Fibroblast of lung (primary cell): ENCODE results near the gene SPEF1.

ENCODE experiments used
- EZH2 ChIP-seq: IDR thresholded peaks from 2 replicates; pipeline ENCODE4 v1.5.1; 2012; ENCODE audit warnings: low read length, control low read depth, mild to moderate bottlenecking; ENCODE audit errors: missing control alignments
- TF ChIP-seq, protein P1 (sequence below), 2 donors: IDR thresholded peaks in 1 of 2; conservative IDR thresholded peaks in 1 of 2; 1 replicate in 1 of 2; 2 replicates in 1 of 2; pipeline ENCODE4 v1.5.1; 2011 to 2012; ENCODE audit warnings: low read length in 2 of 2, control low read depth in 1 of 2, inconsistent platforms in 1 of 2, low read depth in 1 of 2, mild to moderate bottlenecking in 1 of 2

DNA sequence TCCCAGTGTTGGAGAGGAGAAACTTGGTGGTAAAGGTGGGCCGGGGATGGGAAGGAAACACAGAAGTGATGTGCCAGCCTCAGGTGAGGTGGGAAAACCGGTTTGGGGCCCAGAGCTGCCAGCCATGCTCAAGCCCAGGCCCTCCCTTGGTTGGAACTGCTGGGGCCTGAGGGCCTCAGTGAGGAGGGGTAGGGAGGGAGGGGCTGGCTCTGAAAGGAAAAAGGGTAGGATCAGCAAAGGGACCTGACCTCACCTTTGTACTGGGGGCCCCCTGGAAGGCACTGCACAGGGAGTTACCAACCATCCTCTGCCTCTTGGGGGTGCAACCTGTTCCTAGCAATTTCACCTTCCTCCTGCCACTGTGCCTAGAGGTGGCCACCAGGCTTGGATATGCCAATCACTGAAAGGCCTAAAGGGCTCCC lies 1.8 kb upstream of the SPEF1 start:
- TF ChIP-seq, protein P1, sequence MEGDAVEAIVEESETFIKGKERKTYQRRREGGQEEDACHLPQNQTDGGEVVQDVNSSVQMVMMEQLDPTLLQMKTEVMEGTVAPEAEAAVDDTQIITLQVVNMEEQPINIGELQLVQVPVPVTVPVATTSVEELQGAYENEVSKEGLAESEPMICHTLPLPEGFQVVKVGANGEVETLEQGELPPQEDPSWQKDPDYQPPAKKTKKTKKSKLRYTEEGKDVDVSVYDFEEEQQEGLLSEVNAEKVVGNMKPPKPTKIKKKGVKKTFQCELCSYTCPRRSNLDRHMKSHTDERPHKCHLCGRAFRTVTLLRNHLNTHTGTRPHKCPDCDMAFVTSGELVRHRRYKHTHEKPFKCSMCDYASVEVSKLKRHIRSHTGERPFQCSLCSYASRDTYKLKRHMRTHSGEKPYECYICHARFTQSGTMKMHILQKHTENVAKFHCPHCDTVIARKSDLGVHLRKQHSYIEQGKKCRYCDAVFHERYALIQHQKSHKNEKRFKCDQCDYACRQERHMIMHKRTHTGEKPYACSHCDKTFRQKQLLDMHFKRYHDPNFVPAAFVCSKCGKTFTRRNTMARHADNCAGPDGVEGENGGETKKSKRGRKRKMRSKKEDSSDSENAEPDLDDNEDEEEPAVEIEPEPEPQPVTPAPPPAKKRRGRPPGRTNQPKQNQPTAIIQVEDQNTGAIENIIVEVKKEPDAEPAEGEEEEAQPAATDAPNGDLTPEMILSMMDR (conservative IDR thresholded peaks at IDR 0.05 in 1 of 2, IDR thresholded peaks at IDR 0.05 in 1 of 2; ENCODE audit: low read depth in 1 of 2, low read length in 2 of 2) = no peak
- no peak for TF ChIP-seq EZH2
